HepG2 (cell line): ENCODE measurements around the gene VARS1. TPM values are rescaled to one million over a fixed set of nuclear protein-coding genes. Genes with fewer than 3 reads are reported as not detected.

Source experiments
- GATAD2A ChIP-seq: IDR thresholded peaks from 2 replicates; pipeline ENCODE4 v1.6.1; 2016
- HDAC2 ChIP-seq: sonication (generic); formaldehyde crosslinking; IDR thresholded peaks from 2 replicates; pipeline ENCODE4 v1.4.0; 2020; ENCODE audit warnings: missing genetic modification reagents
- KDM6A ChIP-seq: IDR thresholded peaks from 2 replicates; pipeline ENCODE4 v1.6.1; 2016; ENCODE audit warnings: low read depth
- MAFG ChIP-seq: sonication (generic); formaldehyde crosslinking; IDR thresholded peaks from 2 replicates; pipeline ENCODE4 v1.5.1; 2020; ENCODE audit warnings: mild to moderate bottlenecking, missing genetic modification reagents
- MATR3 ChIP-seq: sonication (generic); formaldehyde crosslinking; IDR thresholded peaks from 2 replicates; pipeline ENCODE4 v1.4.0; 2020; ENCODE audit warnings: missing genetic modification reagents
- MBD4 ChIP-seq: IDR thresholded peaks from 2 replicates; pipeline ENCODE4 v1.6.1; 2012; ENCODE audit warnings: low read length, inconsistent platforms, borderline replicate concordance
- MBNL3 ChIP-seq: fragments of 250-450 bp; sonication (Bioruptor Pico); conservative IDR thresholded peaks from 2 replicates; pipeline ENCODE4 v1.8.0; 2022; ENCODE audit warnings: mild to moderate bottlenecking, inconsistent platforms
- NAIF1 ChIP-seq: sonication (generic); formaldehyde crosslinking; IDR thresholded peaks from 2 replicates; pipeline ENCODE4 v1.5.0; 2020; ENCODE audit warnings: mild to moderate bottlenecking, missing genetic modification reagents, borderline replicate concordance
- NFYC ChIP-seq: IDR thresholded peaks from 2 replicates; pipeline ENCODE4 v1.6.1; 2016; ENCODE audit warnings: missing genetic modification reagents, missing compliant biosample characterization
- POLR2A ChIP-seq, 2 experiments: IDR thresholded peaks; 2 replicates each; pipeline ENCODE4 v1.6.1; 2011; ENCODE audit warnings: low read depth in 2 of 2, low read length in 2 of 2, mild to moderate bottlenecking in 1 of 2, moderate library complexity in 1 of 2; ENCODE audit not compliant: insufficient read depth in 1 of 2
- SMAD9 ChIP-seq: sonication (generic); formaldehyde crosslinking; IDR thresholded peaks from 2 replicates; pipeline ENCODE4 v1.5.1; 2020; ENCODE audit warnings: mild to moderate bottlenecking, missing genetic modification reagents
- XBP1 ChIP-seq: sonication (generic); formaldehyde crosslinking; IDR thresholded peaks from 2 replicates; pipeline ENCODE4 v1.5.0; 2020; ENCODE audit warnings: missing genetic modification reagents
- YEATS2 ChIP-seq: sonication (generic); formaldehyde crosslinking; IDR thresholded peaks from 2 replicates; pipeline ENCODE4 v1.4.0; 2020; ENCODE audit warnings: missing genetic modification reagents, borderline replicate concordance
- ZNF225 ChIP-seq: sonication (generic); formaldehyde crosslinking; IDR thresholded peaks from 2 replicates; pipeline ENCODE4 v1.4.0; 2020; ENCODE audit warnings: mild to moderate bottlenecking, missing genetic modification reagents
- ZNF235 ChIP-seq: sonication (generic); formaldehyde crosslinking; IDR thresholded peaks from 2 replicates; pipeline ENCODE4 v1.8.1; 2023; ENCODE audit warnings: mild to moderate bottlenecking, missing genetic modification reagents, borderline replicate concordance
- ZNF343 ChIP-seq: sonication (generic); formaldehyde crosslinking; IDR thresholded peaks from 2 replicates; pipeline ENCODE4 v1.4.0; 2020; ENCODE audit warnings: mild to moderate bottlenecking, missing genetic modification reagents
- ZNF558 ChIP-seq: sonication (generic); formaldehyde crosslinking; IDR thresholded peaks from 2 replicates; pipeline ENCODE4 v1.9.0; 2022; ENCODE audit warnings: mild to moderate bottlenecking, missing genetic modification reagents, borderline replicate concordance
- ZNF792 ChIP-seq: IDR thresholded peaks from 2 replicates; pipeline ENCODE4 v1.6.1; 2016
- polyA plus RNA-seq, 8 experiments: library from polyadenylated mRNA; depleted of rRNA in 3 of 8; stranded (reverse) in 7 of 8; unstranded in 1 of 8; fragments of >200 nt; fragmentation: Illumina TruSeq in 4 of 8; extraction: Trizol in 4 of 8; gene quantifications; 2 replicates each; pipeline versions ENCODE4 v1.2.1 to v1.2.3, GENCODE V29; 2011 to 2016; ENCODE audit warnings: low read depth in 4 of 8, missing spikeins in 1 of 8, mixed read lengths in 1 of 8; ENCODE audit not compliant: insufficient read depth in 1 of 8
- total RNA-seq, 5 experiments: library from RNA; depleted of rRNA; stranded (reverse); fragments of >200 nt; fragmentation: Illumina TruSeq; extraction: Trizol; gene quantifications; 2 replicates each; pipeline ENCODE4 v1.2.3, GENCODE V29; 2016; ENCODE audit warnings: low read depth in 1 of 5
- TF ChIP-seq, protein P1 (sequence below): sonication (generic); formaldehyde crosslinking; IDR thresholded peaks from 2 replicates; pipeline ENCODE4 v1.4.0; 2020; ENCODE audit warnings: missing genetic modification reagents
- TF ChIP-seq, protein P2 (sequence below): IDR thresholded peaks from 2 replicates; pipeline ENCODE4 v1.6.1; 2012; ENCODE audit warnings: inconsistent platforms
- TF ChIP-seq, protein P3 (sequence below): sonication (generic); formaldehyde crosslinking; IDR thresholded peaks from 2 replicates; pipeline ENCODE4 v1.5.0; 2020; ENCODE audit warnings: mild to moderate bottlenecking, missing genetic modification reagents, borderline replicate concordance

Gene VARS1
- total and polyA plus RNA-seq, 2 of the 13 experiments (the other 11 are each of a cell fraction or from before 2014, with no cell fraction given): 14.7 to 56.1 TPM

DNA sequence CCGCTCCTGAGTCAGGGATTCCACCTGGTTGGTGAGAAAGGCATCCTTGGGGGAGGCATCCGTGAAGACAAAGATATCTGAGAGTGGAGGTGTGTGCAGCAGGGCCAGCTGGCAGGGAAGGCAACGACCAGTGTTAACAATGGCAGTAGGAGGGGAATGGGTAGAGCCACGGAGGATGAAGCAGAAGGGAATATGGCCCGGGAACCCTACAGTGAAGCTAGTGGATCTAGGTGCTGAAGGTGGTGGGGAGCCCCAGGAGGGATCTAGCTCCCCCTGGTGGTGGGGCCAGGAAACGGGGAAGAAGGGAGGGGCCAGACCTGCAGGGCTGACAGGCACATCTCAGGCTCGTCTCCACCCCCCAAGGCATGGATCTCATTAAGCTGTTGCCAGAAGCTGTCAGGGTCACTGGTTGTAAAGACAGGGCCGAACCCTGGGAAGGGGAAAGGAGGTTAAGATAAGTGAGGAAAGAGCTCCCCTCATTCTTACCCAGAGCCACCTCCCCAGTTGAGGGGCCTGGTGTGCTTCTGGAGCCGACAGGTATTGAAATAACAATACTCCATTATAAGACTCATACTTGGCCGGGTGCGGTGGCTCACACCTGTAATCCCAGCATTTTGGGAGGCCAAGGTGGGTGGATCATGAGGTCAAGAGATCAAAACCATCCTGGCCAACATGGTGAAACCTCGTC is 25.7 kb downstream of the VARS1 start (continued):
- TF ChIP-seq, protein P1, sequence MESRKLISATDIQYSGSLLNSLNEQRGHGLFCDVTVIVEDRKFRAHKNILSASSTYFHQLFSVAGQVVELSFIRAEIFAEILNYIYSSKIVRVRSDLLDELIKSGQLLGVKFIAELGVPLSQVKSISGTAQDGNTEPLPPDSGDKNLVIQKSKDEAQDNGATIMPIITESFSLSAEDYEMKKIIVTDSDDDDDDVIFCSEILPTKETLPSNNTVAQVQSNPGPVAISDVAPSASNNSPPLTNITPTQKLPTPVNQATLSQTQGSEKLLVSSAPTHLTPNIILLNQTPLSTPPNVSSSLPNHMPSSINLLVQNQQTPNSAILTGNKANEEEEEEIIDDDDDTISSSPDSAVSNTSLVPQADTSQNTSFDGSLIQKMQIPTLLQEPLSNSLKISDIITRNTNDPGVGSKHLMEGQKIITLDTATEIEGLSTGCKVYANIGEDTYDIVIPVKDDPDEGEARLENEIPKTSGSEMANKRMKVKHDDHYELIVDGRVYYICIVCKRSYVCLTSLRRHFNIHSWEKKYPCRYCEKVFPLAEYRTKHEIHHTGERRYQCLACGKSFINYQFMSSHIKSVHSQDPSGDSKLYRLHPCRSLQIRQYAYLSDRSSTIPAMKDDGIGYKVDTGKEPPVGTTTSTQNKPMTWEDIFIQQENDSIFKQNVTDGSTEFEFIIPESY: peak; percentile 64; the same call in 1 of the 2 replicates
- no peak for TF ChIP-seq MBD4
- TF ChIP-seq XBP1: no peak
- TF ChIP-seq ZNF792: 0 out of 2 replicates have a peak, but pooled peaks have one; percentile 32
- no peak for TF ChIP-seq MATR3 (CRISPR knock-in tag)
- TF ChIP-seq MAFG: no peak
- TF ChIP-seq, protein P2, sequence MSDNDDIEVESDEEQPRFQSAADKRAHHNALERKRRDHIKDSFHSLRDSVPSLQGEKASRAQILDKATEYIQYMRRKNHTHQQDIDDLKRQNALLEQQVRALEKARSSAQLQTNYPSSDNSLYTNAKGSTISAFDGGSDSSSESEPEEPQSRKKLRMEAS: no peak; the same call in 1 of the 2 replicates
- no peak for TF ChIP-seq POLR2A (IDR thresholded peaks at IDR 0.05; ENCODE audit: insufficient read depth in 1 of 2, low read depth in 2 of 2, low read length in 2 of 2)
- TF ChIP-seq ZNF558 (CRISPR knock-in tag): no peak
- no peak for TF ChIP-seq NFYC
- TF ChIP-seq KDM6A (CRISPR knock-in tag): no peak
- TF ChIP-seq, protein P3, sequence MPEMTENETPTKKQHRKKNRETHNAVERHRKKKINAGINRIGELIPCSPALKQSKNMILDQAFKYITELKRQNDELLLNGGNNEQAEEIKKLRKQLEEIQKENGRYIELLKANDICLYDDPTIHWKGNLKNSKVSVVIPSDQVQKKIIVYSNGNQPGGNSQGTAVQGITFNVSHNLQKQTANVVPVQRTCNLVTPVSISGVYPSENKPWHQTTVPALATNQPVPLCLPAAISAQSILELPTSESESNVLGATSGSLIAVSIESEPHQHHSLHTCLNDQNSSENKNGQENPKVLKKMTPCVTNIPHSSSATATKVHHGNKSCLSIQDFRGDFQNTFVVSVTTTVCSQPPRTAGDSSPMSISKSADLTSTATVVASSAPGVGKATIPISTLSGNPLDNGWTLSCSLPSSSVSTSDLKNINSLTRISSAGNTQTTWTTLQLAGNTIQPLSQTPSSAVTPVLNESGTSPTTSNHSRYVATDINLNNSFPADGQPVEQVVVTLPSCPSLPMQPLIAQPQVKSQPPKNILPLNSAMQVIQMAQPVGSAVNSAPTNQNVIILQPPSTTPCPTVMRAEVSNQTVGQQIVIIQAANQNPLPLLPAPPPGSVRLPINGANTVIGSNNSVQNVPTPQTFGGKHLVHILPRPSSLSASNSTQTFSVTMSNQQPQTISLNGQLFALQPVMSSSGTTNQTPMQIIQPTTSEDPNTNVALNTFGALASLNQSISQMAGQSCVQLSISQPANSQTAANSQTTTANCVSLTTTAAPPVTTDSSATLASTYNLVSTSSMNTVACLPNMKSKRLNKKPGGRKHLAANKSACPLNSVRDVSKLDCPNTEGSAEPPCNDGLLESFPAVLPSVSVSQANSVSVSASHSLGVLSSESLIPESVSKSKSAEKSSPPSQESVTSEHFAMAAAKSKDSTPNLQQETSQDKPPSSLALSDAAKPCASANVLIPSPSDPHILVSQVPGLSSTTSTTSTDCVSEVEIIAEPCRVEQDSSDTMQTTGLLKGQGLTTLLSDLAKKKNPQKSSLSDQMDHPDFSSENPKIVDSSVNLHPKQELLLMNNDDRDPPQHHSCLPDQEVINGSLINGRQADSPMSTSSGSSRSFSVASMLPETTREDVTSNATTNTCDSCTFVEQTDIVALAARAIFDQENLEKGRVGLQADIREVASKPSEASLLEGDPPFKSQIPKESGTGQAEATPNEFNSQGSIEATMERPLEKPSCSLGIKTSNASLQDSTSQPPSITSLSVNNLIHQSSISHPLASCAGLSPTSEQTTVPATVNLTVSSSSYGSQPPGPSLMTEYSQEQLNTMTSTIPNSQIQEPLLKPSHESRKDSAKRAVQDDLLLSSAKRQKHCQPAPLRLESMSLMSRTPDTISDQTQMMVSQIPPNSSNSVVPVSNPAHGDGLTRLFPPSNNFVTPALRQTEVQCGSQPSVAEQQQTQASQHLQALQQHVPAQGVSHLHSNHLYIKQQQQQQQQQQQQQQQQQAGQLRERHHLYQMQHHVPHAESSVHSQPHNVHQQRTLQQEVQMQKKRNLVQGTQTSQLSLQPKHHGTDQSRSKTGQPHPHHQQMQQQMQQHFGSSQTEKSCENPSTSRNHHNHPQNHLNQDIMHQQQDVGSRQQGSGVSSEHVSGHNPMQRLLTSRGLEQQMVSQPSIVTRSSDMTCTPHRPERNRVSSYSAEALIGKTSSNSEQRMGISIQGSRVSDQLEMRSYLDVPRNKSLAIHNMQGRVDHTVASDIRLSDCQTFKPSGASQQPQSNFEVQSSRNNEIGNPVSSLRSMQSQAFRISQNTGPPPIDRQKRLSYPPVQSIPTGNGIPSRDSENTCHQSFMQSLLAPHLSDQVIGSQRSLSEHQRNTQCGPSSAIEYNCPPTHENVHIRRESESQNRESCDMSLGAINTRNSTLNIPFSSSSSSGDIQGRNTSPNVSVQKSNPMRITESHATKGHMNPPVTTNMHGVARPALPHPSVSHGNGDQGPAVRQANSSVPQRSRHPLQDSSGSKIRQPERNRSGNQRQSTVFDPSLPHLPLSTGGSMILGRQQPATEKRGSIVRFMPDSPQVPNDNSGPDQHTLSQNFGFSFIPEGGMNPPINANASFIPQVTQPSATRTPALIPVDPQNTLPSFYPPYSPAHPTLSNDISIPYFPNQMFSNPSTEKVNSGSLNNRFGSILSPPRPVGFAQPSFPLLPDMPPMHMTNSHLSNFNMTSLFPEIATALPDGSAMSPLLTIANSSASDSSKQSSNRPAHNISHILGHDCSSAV (CRISPR knock-in tag): no peak
- TF ChIP-seq MBNL3 (CRISPR knock-in tag): no peak
- no peak; the same call in 1 of the 2 replicates for TF ChIP-seq ZNF235
- TF ChIP-seq YEATS2: peak; percentile 75; the same call in 1 of the 2 replicates
- TF ChIP-seq GATAD2A (CRISPR knock-in tag): peak; percentile 54
- no peak for TF ChIP-seq SMAD9 (CRISPR knock-in tag)
- TF ChIP-seq ZNF343 (CRISPR knock-in tag): no peak
- no peak for TF ChIP-seq NAIF1
- TF ChIP-seq ZNF225 (CRISPR knock-in tag): 0 out of 2 replicates have a peak, but pooled peaks have one; percentile 61
- TF ChIP-seq HDAC2 (CRISPR knock-in tag): peak; percentile 52; the same call in 1 of the 2 replicates
